ENCODE results near the gene KLHL20.
"Not testable (repeated sequence)": the region's sequence is repeated elsewhere in the genome, so short reads cannot be mapped to it uniquely, and the experiment has no call there.

DNA sequence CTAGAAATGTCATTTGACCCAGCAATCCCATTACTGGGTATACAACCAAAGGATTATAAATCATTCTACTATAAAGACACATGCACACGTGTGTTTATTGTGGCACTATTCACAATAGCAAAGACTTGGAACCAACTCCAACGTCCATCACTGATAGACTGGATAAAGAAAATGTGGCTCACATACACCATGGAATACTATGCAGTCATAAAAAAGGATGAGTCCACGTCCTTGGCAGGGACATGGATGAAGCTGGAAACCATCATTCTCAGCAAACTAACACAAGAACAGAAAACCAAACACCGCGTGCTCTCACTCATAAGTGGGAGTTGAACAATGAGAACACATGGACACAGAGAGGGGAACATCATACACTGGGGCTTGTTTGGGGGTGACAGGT lies 34.6 kb upstream of the KLHL20 start:
- TF ChIP-seq EP300, POLR2AphosphoS5 (IDR thresholded peaks at IDR 0.05): not testable (repeated sequence)
- TF ChIP-seq, protein P1, sequence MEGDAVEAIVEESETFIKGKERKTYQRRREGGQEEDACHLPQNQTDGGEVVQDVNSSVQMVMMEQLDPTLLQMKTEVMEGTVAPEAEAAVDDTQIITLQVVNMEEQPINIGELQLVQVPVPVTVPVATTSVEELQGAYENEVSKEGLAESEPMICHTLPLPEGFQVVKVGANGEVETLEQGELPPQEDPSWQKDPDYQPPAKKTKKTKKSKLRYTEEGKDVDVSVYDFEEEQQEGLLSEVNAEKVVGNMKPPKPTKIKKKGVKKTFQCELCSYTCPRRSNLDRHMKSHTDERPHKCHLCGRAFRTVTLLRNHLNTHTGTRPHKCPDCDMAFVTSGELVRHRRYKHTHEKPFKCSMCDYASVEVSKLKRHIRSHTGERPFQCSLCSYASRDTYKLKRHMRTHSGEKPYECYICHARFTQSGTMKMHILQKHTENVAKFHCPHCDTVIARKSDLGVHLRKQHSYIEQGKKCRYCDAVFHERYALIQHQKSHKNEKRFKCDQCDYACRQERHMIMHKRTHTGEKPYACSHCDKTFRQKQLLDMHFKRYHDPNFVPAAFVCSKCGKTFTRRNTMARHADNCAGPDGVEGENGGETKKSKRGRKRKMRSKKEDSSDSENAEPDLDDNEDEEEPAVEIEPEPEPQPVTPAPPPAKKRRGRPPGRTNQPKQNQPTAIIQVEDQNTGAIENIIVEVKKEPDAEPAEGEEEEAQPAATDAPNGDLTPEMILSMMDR (IDR thresholded peaks at IDR 0.05), result not testable (repeated sequence)
